Measurements from ENCODE around the gene IBA57.

Gene IBA57

DNA sequence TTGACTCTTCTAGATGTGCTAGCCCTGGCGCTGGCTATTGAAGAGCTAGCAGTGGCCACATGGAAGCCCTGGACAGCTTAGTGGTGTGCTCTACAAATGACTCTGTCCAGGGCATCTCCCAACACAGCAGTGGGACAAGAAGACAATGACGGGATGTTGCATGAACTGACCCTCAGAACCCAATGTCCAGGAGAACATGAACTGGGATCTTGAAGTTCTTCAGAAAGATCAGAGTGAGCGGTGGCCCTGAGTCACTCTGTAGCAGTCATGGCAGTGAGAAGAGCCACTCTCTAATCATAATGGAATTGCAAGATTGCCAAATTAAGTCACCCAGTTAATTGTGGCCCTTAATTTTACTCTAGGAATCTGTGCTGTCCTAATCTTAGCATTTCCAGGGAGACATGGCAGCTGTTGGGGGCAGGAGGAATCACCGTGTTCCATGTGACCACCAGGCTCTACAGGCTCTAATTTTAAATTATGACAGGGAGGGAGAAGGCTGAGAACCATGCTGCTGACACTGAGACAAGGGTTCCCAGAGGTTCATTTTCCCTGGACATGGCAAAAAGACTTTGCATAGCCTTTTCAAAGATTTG is 32.0 kb downstream of the IBA57 start:
- DNase-seq, result no peak

DNA sequence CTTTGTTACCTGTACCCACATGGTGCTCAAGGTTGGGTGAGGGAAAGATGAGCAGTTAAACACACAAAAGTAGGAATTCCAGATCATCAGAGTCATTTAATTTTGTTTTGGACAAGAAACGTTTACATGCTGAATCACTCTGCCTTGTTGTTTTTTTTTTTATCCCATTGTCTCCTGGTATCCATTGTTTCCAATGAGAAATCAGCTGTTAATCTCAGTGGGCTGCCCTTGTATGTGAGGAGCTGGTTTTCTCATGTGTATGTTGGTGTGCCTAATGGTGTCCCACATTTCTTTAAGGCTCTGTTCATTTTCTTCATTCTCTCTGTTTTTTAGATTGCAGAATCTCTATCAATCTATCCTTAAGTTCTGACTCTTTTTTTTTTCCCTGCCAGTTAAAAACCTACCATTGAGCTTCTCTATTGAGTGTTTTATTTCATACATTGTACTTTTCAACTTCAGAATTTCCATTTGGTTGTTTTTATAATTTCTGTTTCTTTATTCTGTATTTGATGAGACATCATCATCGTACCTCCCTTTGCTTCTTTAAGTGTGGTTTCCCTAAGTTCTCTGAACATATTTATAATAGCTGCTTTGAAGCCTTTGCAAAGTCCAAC is 33.5 kb downstream of the IBA57 start:
- no peak for DNase-seq

DNA sequence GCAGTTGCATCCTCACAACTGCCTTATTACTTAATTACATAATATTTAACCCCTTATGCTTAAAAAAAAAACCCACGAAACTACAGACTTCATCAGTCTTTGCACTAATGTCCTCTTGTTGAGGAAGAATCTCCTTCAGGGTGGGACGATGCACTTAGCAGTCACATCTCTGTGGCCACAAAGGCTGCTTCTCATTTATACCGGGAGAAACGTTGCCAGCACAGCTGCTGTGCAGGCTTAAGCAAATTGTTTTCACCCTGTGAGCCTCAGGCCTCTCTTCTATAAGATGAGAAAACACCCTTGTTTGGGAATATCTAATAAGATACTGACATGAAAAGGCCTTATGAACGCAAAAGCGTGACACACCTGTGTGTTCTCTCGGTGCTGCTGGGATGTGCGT is 39.4 kb downstream of the IBA57 start:
- no peak for DNase-seq

DNA sequence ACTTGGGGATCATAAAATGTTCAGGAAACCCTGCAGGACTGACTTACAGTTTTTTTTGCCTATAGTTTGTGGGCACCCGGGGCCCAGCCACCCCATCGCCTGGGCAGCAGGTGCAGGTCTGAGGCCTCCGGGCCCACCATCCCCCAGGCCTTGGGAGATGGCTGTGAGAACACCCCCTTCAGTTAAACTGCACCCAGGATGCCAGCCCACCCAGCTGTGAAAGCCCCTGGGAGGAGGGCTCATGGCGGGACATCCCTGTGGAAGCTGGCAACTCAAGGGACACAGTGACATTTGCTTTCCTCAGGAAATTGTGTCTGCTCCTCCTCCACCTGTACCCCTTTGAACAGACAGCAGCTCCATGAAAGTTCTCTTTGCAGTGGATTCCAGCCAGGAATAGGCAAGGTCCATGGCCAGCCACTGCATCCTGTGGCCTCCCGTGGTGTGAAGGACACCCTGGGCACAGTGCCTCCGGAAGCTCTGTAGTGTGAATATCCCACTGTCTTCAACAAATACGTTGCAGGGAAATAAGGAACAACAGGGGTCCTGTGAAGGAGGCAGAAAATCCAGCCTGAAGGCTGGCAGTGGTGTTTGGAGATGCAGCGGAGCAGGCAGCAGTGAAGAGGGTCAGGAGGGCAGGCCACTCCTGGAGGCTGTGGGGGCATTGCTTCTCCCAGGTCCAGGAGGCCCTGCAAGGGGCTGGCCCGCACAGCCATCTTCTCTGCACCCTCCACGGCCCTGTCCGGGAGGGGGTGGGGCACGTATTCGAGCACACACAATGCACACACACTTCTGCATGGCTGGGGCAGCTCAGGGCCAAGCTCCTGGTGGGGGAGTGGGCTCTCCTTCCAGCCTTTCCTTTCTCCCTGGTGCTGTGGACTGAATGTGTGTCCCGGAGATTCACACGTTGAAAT is 40.2 kb downstream of the IBA57 start:
- peak; percentile 39 for DNase-seq

DNA sequence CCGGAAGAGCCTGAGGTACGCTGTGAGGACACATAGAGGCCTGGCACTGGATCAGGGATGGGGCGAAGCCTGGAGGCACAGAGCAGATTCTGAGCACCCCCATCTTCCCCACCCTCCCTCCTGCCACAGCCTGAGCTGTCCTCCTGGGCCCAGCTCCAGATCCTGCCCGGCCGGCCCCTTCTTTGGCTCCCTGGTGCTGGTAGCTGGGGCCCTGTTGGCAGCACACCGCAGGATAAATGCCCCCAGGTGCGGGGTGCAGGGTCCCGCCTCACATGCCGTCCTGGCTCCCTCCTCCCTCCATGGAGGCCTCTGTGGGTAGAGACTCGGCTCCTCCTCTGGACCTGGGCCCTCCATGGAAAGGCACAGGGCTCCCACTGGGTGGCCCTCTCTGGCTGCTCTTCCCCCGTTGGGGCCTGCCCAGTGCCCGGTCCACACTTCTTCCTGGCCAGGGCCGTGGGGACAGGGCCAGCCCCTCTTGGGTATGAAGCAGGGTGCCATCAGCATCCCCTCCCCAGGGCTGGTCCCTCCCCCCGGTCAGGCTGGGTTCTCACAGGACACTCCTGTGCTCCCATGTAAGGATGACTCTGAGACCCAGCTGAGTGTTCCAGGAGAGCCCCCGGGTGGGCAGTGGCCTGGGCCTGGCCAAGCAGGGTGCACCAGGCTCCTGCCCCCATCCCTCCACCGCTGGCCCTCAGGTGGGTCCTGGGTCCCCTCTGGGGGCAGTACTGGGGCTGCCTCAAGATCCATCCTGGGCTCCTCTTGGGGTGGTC is 41.2 kb downstream of the IBA57 start:
- peak; percentile 46 for DNase-seq

DNA sequence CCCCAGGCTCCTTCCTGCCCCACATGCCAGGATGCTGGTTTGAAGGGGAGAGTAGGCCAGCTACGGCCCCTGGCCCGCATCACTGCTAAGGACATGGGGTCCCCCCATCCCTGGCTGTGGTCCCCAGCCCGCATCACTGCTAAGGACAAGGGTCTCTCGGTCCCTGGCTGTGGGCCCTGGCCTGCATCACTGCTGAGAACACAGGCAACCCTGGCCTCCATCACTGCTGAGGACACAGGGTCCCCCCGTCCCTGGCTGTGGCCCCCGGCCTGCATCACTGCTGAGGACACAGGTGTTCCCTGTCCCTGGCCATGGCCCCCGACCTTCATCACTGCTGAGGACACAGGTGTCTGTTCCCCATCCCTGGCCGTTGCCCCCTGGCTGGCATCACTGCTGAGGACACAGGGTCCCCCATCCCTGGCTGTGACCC is 41.8 kb downstream of the IBA57 start:
- DNase-seq, result no peak

DNA sequence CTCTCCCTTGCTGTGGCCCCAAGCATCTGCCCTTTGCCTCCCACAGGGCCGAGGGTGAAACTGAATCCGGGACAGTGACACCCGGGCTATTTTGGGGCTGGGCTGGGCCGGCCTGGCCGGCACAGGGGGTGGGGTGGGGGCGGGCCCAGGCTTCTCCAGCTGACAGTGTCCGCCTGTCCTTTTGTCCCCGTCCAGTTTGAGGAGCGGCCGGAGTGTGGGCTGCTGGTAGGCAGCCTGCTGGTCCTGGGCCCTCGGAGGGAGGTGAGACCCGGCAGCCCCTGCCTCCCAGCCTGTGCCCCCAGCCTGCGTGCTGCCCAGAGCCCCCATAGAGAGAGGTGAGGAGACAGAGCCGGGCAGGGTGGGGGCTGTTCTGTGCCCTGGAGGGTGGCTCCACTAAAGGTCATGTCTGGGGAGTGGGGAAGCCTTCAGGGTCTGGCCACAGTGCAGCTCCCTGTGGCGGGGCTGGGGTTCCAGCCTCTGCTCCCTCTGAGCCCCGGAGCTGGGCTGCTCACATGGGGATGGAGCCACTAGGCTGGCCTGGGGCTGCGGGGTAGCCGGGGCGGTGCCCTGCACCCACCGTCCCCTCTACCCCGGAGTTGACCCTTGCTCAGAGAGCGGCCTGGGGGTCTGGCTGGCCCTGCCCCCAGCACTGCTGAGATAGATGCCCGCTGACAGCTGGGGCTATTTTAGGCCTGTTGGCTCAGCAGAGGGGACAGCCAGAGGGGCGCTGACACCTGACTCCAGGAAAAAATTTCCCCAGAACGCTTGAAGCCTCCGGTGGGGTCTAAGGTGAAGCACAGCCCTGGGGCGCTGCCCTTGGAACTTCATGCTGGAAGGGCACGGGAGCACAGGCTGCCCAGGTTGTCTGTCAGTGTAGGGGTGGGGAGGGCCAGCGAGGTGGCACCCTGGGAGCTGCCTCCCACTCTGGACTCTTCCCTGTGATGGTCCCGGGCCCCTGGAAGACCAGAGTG is 42.5 kb downstream of the IBA57 start, which contains the start of gene OBSCN:
Gene OBSCN, plus strand, starts transcription at position 194 of the 971 bp plus-strand sequence. CDS start 3,740 bp downstream, outside the sequence.
- DNase-seq, result no peak

DNA sequence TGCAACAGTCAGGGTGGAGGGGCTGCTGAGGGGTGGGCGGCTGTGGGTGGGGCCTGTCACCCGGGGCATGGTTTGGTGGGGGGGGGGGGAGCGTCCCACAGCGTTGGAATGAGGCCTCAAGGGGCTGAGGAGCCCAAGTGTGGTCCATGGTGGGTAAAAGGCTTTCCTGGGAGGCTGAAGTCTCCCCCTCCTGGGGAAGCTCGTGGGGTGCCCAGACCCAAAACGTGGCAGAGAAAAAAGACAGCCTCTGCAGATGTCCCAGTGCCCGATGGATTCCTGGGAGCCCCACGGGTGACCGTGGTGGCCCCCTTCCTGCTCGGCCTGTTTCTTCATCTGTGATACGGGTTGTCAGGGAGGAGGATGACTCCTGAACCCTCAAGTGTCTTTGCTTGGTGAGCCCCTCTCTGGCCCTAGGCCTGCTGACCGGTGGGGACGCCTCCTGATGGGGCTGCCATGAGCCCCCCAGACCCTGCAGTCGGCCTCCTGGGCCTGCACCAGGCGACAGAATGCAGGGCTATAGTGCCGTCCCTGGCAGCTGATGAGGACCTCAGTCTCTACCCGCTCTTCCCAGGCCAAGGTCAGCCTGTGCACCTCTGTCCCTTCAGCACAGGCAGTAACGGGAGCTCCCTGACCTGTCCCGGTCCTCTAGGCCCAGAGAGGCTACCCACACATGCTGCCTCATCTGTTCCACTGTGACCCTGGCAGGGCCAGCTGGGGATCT is 43.4 kb downstream of the IBA57 start:
- no peak for DNase-seq

DNA sequence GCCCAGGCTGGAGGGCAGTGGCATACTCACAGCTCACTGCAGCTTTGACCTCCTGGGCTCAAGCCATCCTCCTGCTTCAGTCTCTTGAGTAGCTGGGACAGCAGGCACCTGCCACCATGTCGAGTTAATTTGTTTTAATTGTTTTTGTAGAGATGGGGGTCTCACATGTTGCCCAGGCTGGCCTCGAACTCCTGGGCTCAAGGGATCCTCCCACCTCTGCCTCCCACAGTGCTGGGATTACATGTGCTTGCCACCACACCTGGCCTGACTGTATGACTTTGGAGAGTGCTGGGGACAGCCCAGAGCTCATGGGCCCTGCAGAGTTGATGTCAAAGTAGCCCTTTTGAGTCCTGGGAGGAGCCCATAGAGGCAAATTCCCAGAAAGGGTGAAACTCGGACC is 44.1 kb downstream of the IBA57 start:
- DNase-seq, result no peak

DNA sequence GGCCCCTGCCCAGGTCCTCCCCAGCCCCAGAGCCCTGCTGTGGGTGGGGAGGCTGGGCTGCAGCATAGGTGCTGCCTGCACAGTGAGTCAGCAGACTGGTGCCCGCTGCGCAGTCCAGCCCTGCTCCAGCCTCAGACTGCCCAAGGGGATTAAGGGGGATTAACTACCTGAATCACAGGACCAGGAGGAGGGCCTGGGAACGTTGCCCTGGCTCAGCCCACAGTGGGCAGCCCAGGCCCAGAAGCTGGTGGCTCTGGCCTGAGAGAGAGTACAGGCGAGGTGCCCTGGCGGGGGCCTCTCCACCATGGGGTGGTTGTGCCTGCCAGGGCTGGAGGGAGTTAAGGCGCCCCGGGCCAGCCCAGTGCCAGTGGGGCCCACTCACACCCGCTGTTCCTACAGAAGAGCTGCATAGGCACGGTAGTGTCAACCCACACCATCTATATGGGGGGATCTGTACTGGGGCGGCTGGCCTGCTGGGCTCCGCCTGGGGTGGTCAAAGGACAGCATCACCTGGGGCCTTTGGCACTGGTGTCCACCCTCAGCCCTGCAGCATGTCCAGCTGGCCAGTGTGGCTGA is 44.6 kb downstream of the IBA57 start:
- DNase-seq, result no peak

DNA sequence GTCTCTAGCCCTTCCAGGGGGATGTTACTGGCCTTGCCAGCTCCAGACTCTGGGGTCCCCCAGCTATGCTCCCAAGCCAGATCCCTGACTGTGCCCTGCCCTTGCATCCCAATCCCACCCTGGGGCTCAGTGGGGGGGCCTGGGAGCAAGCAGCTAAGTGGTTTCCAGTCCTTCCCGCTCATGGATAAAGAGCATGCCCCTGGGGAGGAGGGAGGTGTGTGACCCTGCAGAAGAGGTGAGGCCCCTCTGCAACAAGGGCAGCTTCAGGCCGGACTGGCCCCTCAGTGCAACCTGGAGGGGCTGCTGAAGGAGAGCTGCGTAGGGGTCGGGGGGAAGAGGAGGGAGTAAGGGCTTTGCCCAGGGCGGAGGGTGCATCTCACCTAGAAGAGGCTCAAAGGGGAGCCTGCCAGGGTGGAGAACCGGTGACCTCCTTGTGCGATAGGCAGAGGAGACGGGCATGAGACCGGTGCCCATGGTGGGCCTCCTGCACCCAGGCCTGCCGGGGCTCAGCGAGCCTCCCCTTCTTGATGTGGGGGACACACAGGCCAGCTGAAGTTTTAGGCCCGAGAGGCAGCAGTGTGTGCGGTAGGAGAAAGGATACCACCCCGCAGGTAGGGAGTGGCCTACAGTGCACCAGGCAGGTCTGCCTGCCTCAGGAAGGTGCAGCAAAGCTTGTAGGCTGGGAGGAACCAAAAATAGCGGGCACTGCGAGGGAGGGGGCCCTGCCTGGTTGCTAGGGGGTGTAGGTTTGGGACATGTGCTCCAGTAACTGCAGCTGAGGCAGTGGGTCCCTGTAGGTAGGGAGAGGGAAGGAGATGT is 45.3 kb downstream of the IBA57 start:
- no peak for DNase-seq

DNA sequence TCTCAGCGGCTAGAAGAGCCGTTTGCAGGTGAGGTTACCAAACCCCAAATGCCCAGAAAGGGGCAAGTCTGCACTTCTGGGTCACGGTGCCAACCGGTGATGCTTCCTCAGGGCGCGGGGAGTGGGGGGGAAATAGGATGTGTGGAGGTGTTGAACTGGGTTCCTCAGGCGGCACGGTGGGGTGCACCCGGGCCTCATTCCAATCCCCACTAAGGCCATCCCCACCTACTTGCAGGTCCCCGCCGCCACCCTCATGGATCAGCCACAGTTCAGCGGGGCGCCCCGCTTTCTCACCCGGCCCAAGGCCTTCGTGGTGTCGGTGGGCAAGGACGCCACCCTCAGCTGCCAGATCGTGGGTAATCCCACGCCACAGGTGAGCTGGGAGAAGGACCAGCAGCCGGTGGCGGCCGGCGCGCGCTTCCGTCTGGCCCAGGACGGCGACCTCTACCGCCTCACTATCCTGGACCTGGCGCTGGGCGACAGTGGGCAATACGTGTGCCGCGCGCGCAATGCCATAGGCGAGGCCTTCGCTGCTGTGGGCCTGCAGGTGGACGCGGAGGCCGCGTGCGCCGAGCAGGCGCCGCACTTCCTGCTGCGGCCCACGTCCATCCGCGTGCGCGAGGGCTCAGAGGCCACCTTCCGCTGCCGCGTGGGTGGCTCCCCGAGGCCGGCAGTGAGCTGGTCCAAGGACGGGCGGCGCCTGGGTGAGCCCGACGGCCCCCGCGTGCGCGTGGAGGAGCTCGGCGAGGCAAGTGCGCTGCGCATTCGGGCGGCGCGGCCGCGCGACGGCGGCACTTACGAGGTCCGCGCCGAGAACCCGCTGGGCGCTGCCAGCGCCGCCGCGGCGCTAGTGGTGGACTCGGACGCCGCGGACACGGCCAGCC is 46.2 kb downstream of the IBA57 start:
- DNase-seq, result no peak

DNA sequence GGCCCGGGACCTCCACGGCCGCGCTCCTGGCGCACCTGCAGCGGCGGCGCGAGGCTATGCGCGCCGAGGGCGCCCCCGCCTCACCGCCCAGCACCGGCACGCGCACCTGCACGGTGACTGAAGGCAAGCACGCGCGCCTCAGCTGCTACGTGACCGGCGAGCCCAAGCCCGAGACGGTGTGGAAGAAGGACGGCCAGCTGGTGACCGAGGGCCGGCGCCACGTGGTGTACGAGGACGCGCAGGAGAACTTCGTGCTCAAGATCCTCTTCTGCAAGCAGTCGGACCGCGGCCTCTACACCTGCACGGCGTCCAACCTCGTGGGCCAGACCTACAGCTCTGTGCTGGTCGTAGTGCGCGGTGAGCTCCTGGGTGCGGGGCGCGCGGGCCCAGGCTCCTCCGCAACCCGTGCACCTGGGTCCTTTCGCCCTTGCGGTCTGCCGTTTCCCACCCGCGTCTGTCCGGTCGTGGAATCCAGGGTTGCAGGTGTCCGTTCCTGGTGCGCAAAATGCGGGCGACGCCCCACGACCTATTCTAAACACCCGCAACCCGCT is 46.9 kb downstream of the IBA57 start:
- no peak for DNase-seq

DNA sequence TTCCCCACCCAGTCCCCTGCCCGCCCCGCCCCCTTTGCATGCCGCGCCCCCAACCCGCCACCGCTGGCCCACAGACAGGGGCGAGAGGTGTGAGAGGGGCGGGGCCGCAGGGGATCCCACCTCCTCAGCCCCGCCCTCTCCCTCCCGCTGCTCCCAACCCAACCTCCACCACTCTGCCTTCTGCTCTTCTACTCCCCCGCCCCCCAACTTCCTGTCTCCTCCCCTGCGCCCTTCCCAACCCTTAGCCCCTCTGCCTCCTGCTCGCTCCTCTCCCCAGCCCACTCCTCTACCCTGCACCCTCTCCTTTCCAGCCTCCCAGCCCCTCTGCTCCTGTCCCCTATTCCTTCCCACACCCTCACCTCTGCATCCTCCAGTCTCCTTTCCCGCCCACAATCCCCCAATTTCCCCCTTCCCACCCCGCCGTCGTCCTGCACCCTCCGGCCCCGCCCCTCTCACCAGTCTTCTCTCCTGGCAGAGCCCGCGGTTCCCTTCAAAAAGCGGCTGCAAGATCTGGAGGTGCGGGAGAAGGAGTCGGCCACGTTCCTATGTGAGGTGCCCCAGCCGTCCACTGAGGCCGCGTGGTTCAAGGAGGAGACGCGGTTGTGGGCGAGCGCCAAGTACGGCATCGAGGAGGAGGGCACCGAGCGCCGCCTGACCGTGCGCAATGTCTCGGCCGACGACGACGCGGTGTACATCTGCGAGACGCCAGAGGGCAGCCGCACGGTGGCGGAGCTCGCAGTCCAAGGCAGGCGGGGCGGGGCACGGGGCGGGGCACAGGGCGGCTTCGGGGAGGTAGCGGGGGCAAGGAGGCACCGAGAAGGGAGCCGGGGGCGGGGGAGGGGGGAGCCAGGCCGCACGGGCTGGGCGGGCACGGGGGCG is 47.6 kb downstream of the IBA57 start:
- peak; percentile 93 for DNase-seq

DNA sequence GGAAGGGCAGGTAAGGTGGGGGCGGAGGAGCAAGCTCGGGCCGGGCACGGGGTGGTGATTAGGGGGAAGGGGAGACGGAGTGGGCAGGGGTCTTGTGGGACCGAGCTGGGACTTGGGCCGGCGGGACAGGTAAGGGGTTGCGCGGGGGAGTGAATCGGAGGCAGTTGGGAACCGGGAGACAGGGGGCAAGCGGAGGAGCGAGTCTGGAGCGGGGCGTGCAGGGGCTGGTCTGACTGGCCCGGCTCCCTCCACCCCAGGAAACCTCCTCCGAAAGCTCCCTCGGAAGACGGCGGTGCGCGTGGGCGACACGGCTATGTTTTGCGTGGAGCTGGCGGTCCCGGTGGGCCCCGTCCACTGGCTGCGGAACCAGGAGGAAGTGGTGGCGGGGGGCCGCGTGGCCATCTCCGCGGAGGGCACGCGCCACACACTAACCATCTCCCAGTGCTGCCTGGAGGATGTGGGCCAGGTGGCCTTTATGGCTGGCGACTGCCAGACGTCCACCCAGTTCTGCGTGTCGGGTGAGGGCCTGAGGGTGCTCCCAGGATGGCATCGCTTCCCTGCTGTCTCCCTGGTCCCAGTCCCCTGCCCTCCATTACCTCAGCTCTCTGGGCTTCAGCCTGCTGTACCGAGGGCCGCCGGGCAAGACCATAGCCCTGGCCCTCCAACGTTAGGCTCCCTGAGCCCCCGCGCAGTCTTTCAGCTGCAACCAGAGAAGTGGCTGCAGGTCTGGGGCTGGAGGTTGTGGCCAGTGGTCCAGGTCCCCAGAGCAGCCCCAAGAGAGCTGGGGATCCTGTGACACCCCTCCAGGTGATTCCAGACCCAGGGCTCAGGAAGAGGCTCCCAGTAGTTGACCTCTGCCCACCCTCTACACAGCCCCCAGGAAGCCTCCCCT is 48.6 kb downstream of the IBA57 start:
- DNase-seq, result no peak

DNA sequence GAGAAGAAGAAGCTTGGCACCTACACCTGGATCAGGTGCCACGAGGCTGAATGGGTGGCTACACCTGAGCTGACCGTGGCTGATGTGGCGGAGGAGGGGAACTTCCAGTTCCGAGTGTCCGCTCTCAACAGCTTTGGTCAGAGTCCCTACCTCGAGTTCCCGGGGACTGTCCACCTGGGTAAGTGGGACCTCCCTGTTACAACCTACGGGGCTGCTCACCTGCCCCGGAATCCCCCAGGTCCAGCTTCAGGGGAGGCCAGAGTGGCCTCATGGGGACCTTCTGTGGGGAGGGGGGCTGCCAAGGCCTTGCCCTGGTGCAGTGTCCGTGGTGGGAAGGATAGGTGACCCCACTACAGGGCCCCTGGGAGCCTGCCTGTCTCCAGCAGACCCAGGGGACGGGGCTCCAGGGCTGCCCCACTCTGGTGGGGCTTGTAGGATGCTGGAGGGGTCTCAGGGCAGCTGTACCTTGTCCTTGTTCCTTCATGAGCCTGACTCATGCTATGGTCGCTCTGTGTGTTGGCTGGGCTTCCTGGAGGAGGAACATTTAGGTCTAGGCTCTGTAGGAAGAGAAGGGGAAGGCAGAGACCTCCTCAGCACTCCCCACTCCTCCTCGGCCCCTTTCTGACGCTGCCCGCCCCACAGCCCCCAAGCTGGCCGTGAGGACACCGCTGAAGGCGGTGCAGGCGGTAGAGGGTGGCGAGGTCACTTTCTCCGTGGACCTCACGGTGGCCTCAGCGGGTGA is 49.5 kb downstream of the IBA57 start:
- no peak for DNase-seq
